CD4-positive, alpha-beta T cell treated with Interleukin-1 beta for 1 hour (primary cell): ENCODE measurements around the gene PLA2G4D.
"Not testable (repeated sequence)": the region's sequence is repeated elsewhere in the genome, so short reads cannot be mapped to it uniquely, and the experiment has no call there.

ENCODE experiments used
- DNase-seq, 2 donors: peaks; one replicate each; pipeline ENCODE4 v3.0.0-alpha.2; 2020 to 2022

The PLA2G4D gene

DNA sequence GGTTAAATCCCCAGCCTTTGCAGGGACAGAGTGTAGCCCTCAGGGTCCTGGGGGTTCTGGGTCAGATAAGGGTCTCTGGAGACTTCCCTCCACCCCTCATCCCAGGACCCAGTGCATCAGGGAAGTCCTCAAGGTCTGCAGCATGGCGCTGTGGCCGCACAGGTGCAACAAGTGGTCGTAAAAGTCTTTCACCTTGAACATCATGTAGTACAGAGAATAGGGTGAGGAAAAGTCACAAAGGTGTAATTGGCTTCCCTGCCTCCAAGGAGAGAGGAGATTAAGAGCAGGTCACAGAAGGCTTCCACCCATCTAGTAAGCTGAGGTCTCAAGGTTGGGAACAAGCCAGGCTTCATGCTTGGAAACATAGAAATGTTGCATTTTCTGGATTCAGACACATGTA, 29.2 kb upstream of the PLA2G4D start:
- no peak for DNase-seq

DNA sequence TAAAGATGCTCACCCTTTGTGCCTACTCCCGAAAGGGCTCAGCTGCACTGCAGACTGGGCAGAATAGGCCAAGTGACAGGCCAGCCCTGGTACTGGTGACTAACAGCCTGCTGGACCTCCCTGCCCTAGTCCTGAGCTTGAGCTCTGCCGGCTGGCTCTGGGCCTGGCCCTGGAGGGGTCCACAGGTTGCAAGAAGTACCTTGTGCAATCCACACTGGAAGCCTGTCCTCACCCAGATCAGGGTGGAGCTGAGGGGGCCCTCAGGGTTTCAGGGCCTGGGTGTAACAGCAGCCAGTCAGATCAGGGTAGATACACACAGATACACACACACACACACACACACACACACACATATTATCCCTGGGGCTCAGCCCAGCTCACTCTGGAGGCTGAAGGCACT, 27.3 kb upstream of the PLA2G4D start:
- DNase-seq = no peak

DNA sequence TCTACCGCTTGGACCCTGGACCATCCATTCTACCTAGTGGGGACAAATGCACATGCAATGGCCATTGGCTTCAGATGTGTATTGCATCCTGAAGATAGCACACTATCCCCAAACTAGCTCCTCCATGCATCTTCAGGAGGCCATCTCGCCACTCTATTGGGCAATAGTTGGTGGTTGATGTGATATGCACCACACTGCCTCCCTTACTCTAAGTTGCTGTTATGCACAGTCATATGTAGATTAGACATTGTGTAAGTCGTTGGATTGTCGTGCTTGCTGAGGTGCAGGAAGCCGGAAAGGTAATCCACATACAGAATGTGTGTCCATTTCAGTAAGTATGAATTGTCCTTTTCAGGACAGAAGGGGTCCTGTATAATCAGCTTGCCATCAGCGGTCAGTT, 26.7 kb upstream of the PLA2G4D start:
- DNase-seq = no peak

DNA sequence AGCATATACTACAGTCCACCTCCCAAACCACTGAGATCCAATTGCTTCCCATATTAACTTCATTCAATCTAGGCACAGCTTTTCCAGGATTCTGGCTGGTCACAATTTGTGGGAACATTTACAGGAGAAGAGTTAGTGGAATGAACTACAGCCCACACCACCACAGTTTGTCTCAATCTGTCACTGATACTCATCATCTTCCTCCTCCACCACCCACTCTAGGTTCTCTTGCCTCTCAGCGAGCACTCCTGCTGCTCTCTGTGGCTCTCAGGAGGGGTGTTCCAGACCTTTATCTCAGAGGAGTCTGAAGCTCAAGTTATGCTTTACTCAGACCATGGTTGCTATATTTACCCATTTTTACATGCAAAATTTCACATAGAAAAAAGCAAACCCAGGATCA, 25.9 kb upstream of the PLA2G4D start:
- no peak for DNase-seq

DNA sequence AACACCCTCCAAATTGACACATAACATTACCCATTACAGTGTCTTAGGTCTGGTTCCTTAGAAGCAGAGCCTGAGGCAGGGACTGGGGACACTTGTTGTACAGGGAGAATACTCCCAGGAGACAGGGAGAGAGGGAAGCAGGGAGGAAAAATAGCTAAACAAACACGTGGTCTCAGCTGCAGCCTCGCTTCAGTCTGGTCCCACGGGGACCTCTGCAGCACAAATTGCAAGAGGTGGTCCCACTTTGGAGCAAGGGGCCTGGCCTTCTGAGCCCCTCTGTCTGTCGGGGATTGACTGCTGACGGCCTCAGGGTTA, 25.0 kb upstream of the PLA2G4D start:
- DNase-seq = no peak

DNA sequence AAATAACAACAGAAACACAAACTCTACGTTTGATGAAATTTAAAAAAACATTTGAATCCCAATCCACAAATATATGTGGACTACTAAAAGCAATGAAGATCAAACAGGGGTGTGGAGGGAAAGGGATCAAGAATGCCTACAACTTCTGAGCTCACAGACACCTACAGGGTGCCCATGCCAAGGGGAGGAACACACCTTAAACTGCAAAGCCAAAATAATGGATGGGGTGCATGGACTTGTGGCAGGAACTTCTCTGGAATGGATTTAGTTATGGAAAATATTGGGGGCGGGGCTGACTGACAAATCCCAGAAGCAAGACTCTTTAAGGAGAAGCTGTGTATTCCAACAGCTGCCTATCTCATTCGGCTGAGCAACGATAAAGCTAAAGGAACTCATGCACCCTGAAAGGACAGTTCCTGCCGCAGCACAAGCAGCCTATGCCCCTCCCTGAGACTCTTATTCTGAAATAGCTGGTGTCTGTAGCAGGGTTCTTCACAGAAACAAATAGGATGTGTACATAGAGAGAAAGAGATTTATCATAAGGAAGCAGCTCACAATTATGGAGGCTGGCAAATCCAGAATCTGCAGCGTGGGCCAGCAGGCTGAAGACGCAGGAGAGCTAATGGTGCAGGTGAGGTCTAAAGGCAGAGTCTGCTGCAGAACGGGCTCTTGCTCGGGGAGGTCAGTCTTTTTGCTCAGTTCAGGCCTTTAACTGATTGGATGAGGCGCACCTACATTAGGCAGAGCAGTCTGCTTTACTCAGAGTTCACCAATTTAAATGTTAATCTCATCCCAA, 24.5 kb upstream of the PLA2G4D start:
- DNase-seq = no peak

DNA sequence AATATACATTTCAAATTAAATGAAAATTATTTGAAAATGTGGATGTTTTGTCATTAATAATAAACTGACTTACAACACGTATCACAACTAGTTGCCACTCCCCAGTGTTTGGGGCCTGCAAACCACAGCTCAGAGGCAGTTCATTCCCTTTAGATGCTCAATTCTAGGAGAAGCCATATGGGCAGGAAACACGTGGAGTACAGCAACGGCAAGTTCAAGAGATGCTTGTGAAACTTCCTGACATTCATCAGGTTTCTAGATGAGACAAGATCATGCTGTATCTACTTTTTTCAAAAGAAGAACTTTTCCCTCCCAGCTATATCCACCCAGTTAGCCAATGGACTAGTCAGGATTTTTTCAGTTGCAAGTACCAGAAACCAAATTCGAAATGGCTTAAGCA, 17.6 kb upstream of the PLA2G4D start:
- no peak for DNase-seq

DNA sequence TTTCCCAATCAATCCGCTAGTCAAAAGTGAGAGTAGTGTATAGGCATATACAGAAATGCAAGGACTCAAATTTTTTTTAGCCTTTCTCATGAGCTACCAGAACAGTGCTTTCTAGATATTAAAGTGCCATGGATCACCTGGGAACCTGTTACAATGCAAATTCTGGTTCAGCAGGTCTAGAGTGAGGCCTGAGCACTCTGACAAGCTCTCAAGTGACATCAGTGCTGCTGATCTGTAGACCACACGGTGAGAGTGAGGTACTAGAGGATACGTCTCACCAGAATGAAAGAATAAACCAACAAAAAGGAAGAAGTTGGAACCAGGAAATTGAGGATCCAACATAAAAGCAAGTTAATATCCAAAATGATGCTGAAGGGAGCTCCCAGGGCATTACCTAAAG, 16.0 kb upstream of the PLA2G4D start:
- DNase-seq = no peak

DNA sequence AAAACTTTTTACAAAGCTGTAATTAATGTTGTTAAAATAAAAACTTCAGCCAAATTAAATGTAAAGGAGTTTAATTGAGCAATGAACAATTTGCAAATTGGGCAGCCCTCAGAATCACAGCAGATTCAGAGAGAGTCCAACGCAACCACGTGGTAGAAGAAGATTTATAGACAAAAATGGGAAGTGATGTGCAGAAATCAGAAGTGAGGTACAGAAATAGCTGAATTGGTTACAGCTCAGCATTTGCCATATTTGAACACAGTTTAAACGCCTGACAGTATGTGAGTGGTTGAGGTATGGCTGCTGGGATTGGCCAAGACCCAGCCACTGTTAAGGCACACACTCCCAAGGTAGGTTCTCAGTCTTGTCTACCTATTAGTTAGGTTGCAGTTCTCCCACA, 14.4 kb upstream of the PLA2G4D start:
- no peak for DNase-seq

DNA sequence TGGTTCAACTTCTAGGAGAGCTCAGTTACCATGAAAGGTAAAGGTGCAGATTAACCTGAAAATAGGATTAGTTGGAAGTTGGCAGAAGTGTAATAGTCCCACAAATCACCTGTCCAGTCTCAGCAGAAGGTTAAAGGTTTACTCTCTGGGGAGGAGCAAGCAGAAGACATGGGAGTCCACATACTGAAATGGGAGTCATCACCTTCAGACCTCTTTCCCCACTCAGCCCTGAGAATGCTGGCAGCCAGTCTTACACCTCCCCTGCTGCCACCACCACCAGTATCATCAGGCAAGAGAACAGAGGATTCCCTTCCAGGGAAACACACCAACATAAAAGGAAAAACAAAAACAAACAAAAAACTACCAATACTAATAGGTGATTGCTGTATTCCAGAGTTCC, 13.8 kb upstream of the PLA2G4D start:
- DNase-seq = no peak

DNA sequence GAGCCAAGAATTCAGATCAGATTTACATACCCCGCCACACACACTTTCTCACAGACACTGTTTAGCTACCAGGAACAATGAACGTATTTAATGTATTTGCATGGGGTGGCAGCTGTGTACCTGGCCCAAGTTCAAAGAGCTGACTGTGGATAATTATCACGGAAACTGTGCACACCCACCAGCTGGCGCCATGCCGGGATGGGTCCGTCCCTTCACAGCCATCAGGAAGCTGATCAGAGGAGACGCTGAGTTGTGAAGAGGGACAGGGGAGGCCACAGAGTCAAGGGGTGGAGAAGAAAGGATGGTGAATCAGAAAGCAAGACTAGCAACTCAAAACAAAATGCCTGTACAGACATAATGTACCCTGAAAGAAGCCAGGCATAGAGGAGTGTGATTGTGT, 13.1 kb upstream of the PLA2G4D start:
- DNase-seq = no peak

DNA sequence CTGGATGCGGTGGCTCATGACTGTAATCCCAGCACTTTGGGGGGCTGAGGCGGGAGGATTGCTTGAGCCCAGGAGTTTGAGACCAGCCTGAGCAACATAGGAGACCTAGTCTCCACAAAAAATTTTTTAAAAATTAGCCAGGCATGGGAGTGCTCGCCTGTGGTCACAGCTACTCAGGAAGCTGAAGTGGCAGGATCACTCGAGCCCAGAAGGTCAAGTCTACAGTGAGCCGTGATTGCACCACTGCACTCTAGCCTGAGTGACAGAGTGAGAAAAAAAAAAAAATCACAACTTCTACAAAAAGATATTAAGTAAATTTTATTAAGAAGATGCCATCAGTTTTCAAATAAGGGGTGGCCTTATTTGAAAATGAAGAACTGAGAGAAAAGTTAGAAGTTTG, 11.9 kb upstream of the PLA2G4D start:
- no peak for DNase-seq

DNA sequence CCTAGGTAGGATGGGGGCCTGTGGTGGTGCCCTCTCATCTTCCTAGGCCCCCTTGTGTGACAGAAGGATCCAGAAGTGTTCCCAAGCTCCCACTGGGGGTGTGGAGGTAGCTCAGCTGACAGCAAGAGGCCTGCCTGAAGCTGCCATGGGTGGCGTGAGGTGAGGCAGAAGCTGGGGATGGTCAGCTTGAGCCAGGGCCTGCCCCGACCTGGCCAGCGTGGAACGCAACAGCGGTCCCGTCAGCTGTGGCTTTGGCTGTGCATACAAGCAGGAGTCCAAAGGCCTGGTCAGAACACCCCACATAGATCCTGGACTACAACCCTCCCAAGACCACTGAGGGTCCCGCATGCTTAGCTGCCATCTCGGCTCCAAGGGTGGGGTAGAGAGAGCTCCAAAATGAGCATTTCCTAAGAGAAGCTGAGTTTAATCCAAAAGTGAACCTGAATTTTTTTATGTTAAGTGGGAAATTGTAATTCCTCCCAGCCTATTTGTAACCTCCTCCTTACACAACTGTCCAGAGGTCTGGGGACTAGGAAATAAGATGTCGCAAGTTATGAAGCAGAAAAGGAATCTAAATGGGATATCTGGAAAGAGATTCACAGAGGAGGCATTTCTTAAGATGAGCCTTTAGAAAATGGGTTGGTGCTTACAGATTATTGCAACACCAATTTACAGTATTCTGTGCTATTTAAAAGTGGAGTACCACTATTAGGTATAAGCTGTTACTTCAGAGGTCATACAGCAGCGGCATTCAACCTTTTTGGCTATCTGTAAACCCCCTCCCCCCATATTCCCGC, 9.9 kb upstream of the PLA2G4D start:
- DNase-seq = no peak

DNA sequence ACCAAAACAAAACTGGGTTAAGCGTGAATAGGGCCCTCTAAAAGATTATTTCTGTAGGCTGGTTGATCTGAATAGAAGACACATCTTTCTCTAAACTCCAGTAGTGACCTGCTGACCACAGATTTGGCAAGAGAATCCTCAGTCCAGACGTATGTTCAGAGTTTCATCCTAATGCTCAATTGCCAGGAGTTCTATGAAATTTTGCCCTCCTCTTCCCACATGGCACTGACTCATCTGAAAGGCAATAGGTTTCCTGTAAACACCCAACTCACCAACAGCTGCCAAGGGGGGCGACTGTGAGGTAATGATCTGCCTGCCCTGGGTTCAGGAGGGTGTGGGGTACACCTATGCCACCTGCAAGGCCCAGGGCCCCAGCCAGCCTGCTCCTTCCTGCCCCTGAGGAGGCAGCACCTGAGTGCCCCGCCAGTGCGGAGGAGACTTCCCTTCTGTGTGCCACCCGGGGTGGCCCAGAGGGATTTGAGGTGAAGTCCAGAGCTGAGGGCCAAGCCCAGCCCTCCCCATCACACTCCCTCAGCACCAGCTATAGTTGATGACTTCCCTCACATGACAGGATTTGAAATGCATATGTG, 8.4 kb upstream of the PLA2G4D start:
- no peak for DNase-seq

DNA sequence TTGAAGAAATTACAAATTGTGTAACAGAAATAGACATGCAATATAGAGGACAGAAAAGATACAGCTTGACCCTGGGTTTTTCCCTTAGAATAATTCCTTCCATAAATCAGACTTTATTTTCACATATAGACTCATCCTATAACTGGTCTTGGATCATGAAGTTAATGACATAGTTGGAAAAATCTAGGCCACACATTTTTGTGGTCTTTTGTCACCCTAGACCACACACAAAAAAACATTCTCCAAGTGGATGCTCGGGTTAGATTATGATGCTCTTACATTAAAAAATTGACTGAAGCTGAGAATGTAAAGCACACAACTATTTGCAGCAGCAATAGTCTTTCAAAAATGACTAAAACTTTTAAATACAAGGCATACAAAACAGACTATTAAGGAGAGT, 7.5 kb upstream of the PLA2G4D start:
- DNase-seq = no peak

DNA sequence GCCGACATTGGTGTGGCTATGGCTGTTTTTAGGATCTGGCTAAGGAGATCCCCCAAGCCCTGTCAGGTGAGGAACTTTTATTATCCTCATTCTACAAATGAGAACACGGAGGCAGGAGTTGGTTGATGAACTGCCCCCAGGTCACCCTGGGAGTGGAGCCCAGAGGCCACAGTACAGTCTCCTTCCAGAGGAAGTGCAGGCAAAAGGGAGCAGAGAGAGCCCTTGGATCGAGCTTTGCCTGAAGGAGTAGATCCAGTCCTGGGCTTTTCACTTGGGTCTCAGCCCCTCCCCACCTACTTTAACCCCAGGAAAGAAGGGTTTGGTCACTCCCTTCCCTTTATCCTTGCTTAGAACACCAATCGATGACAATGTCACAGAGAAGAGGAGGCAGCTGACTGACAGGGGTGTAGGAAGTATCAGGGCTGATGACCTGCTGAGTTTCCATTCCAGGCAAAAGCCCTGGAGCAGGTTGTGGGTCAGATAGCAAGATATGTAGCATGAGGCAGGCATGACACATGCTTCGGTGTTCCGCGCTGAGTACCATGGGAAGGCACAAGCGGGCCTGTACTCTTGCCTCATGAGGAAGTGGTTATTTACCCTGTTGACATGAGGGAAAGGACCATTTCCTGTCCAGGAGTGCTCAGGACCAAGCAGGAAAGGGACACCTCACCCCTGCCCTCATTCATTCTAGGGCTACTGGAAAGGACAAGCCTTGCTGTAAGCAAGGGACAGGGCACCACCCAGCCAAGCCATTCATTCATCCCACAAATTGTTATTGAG, 5.8 kb upstream of the PLA2G4D start:
- DNase-seq = peak in 1 of 2 donors; percentile 32

DNA sequence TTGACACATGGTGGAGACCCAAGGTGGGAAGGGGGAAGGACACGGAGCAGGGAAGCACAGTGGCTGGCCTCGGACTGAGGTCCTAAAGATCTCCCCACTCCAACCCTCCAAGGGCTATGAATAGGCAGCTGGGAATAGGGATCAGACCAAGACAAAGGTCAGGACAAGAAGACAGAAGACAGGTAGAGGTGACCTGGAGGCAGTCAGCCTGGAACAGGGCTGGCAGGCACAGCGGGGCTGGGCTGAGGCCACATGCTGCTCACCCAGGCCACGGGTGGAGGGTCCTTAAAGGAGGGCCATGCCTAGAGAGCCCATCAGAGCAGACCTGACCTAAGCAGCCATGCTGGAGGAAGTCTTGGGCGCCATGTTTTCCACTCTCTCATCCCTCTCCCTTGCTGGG, 2.7 kb upstream of the PLA2G4D start:
- no peak for DNase-seq

DNA sequence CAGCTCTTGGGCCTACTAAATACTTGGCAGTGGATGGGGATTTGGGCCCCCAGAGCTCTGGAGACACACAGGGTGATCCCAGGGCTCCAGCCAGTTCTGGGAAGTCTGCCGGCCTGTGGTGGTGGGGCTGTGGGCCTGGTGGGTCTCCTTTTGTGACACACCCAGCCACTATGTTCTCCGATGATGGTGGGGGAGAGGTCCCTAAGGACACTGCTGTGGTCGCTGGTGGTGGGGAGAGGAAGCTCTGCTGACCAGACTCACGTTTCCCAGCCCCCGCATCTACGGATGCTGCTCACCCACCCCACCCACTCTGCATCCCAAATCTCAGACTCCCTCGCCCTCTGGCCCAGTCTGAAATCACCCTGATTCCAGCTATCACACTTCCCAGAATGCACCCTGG, 396 bp downstream of the PLA2G4D start:
- DNase-seq = no peak

DNA sequence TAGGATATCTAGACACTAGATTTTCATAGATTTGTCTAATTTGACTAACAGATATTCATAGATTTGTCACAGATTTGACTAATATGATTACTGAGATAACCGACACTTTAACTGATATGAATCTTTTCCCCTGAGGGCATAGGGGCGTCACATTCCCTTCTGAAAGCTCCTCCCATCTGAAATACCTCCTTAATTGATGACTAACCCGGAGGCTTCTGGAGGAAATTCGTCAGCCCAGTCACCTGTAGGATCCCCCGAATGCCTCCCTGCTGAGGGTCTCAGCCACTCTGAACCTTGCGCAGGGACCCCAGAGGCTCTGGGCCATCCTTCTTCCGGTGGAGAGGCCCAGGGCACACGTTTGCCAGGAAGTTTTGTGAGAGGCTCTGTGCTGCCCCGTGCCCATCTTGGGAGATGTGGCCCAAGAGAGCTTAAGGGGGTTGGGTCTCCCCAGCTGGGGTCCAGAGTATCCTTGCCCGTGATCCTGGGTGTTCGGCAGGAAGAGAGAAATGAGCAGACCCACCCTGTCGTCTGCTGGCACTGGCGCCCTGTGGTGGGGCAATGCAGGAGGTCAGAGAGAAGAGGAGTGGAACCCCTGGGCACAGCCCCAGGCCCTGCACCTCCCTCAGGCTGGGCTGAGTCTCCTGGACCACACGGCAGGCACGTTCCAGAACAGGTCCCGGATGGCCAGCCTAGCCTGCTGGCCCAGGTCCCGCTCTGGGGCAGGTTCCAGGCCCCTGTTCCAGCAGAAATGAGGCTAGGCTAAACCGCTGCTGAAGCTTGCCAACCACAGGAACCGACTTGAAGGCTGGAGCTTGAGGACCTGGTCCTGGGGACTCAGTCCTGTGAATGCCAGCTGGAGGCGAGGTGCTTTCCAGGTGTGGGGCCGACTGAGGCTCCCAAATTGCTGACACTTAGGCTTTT, 1.7 kb downstream of the PLA2G4D start:
- DNase-seq = no peak

DNA sequence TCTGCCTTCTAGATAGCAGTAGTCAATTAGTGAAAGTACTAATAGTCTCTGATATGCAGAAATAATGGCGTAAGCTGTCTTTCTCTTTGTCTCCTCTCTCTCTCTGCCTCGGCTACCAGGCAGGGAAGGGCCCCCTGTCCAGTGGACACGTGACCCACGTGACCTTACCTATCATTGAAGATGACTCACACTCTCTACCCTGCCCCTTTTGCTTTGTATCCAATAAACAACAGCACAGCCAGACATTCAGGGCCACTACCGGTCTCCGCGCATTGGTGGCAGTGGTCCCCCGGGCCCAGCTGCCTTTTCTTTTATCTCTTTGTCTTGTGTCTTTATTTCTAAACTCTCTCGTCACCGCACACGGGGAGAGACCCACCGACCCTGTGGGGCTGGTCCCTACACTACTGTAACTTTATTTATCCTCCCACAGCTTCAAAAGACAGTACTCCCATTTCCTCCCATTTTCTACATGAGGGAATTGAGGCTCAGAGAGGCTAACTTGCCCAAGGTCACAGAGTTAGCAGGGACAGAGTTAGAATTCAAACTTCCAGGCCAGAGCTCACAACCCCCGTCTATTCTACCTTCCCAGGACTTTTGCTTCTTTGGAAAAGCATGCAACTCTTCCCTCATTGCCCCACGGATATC, 2.5 kb downstream of the PLA2G4D start:
- DNase-seq = not testable (repeated sequence)

DNA sequence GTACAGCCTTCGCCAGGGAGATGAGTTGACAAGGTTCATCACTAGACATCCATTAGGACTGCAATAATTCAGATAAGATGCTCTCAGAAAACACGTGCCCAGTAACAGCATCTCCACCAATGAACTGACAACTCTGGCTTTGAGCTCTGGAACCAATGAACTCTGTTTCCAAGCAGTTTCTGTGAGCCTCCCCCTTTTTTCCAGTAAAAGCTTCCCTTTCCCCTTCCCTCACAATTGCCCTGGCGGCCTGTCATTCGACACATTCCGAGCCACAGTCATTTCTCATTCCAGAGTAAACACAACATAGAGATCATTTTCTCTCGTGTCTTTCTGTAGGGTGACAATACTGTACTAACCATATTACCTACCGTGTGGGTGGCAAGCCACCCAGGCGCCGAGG, 3.6 kb downstream of the PLA2G4D start:
- DNase-seq = no peak

DNA sequence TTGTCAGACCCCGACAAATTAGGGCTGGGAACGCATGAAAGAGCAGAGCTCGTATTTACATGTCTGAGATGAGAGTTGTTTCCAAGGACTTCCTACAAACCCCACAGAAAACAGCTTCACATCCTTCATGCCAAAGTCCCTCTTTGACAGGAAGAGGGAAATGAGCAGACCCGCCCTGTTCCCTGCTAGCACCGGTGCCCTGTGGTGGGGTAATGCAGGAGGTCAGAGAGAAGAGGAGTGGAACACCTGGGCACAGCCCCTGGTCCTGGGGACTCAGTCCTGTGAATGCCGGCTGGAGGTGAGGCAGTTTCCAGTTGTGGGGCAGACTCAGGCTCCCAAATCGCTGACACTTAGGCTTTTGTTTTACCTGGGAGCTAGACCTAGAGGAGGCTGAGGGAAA, 4.0 kb downstream of the PLA2G4D start:
- no peak for DNase-seq
